Sigmoid colon (tissue), 7 donors: ENCODE measurements around the gene NPAS2. TPM values are rescaled to one million over a fixed set of nuclear protein-coding genes. Genes with fewer than 3 reads are reported as not detected.

Experiments used
- DNase-seq: peaks from one replicate; pipeline ENCODE4 v3.0.0-alpha.2; 2019
- H3K27ac ChIP-seq, 4 donors: fragments of 200-600 bp; sonication (generic); one replicate each; pipeline ENCODE4 v1.5.1; 2016 to 2019; ENCODE audit warnings: mild to moderate bottlenecking in 1 of 4
- H3K27me3 ChIP-seq, 3 donors: fragments of 200-600 bp; sonication (generic); one replicate each; pipeline ENCODE4 v1.5.1; 2019; ENCODE audit warnings: mild to moderate bottlenecking in 1 of 3
- H3K36me3 ChIP-seq, 4 donors: fragments of 200-600 bp; sonication (generic); one replicate each; pipeline ENCODE4 v1.5.1; 2016 to 2019
- H3K4me1 ChIP-seq, 4 donors: fragments of 200-600 bp; sonication (generic); one replicate each; pipeline ENCODE4 v1.5.1; 2017 to 2019
- H3K4me3 ChIP-seq, 4 donors: fragments of 200-600 bp; sonication (generic); one replicate each; pipeline ENCODE4 v1.5.1; 2017 to 2019; ENCODE audit warnings: mild to moderate bottlenecking in 2 of 4, moderate library complexity in 1 of 4
- H3K9me3 ChIP-seq, 4 donors: fragments of 200-600 bp in 3 of 4; sonication (generic) in 3 of 4; one replicate each; pipeline versions ENCODE4 v1.5.1 to v1.6.1; 2013 to 2019
- CTCF ChIP-seq, 4 experiments: fragments of 450-650 bp in 3 of 4; fragments of 200-600 bp in 1 of 4; IDR thresholded peaks; one replicate each; pipeline ENCODE4 v1.5.1; 2016 to 2019; ENCODE audit warnings: antibody characterized with exemption in 4 of 4, mild to moderate bottlenecking in 3 of 4, moderate library complexity in 2 of 4
- EP300 ChIP-seq, 4 donors: sonication (generic); formaldehyde crosslinking; IDR thresholded peaks; one replicate each; pipeline ENCODE4 v1.6.1; 2017; ENCODE audit warnings: antibody characterized with exemption in 4 of 4
- POLR2A ChIP-seq, 2 donors: fragments of 450-650 bp; IDR thresholded peaks; one replicate each; pipeline ENCODE4 v1.6.1; 2016; ENCODE audit warnings: antibody characterized with exemption in 2 of 2, mild to moderate bottlenecking in 2 of 2, moderate library complexity in 2 of 2
- POLR2AphosphoS5 ChIP-seq, 4 donors: sonication (generic); formaldehyde crosslinking; IDR thresholded peaks; one replicate each; pipeline ENCODE4 v1.6.1; 2017; ENCODE audit warnings: antibody characterized with exemption in 4 of 4
- WGBS, 2 donors: extraction: QIAGEN DNeasy Blood & Tissue Kit; methylation state at CpG; one replicate each; pipeline ENCODE4 v1.1.7; 2013; 5-methylcytosine and 5-hydroxymethylcytosine counted together
- intact Hi-C: fragments of 100-400 bp; cut with DNase I; formaldehyde crosslinking; loops from one replicate; pipeline ENCODE4 v1.15.1; 2023
- polyA plus RNA-seq, 3 donors: library from polyadenylated mRNA; stranded (reverse); fragments of 200-250 nt; gene quantifications; one replicate each; pipeline ENCODE4 v1.2.3, GENCODE V29; 2013
- total RNA-seq, 4 donors: library from RNA; depleted of rRNA; stranded (reverse); fragments of >200 nt; gene quantifications; one replicate each; pipeline ENCODE4 v1.1.0, GENCODE V29; 2016
- donor health status: healthy with polysubstance abuse.
- donor health status: Bipolar disorder and iron deficiency.
- donor health status: healthy.

The NPAS2 gene
- total RNA-seq (10 to 100 TPM; 14.2 to 23.8 (median 20.3) TPM), polyA plus RNA-seq (10 to 100 TPM; 23.2 to 53.9 (median 40.2) TPM)

- H3K4me1 ChIP-seq = peaks cover 0 to 43% (median 25%) of the 10 kb centered on the region in 4 donors
- H3K27me3 ChIP-seq = no peaks in the 10 kb centered on the region
- no peaks in the 10 kb centered on the region for H3K36me3 ChIP-seq
- H3K27ac ChIP-seq = peak within 1 kb of the TSS; percentile 88 to 98 (median 94)
- 1 to 2% methylated on average over 91 of the region's 91 CpGs for WGBS, 2 donors
- TF ChIP-seq EP300 (IDR thresholded peaks at IDR 0.05) (no peak), POLR2AphosphoS5 (IDR thresholded peaks at IDR 0.05) (peak in 3 of 4 donors; percentile 38 to 47 (median 47)), CTCF (IDR thresholded peaks at IDR 0.05) (no peak)
- H3K4me3 ChIP-seq = peak within 1 kb of the TSS; percentile 58 to 90 (median 76)
- peak; percentile 77 for DNase-seq
- intact Hi-C loops = loop anchor here (2.0 to 5.0 kb wide), 4 partner anchors 58 to 212 kb away; no protein-coding TSS in a partner anchor
- H3K9me3 ChIP-seq = no peaks in the 10 kb centered on the region
Observed at GRCh38 chr2:100819370-100820272, at the start of gene NPAS2. Gene NPAS2, plus strand, starts transcription at chr2:100820139. Its CDS starts 84,616 bp downstream, at chr2:100904755.

- no peak overlapping the region for H3K4me3 ChIP-seq
- TF ChIP-seq POLR2AphosphoS5 (IDR thresholded peaks at IDR 0.05) (no peak), POLR2A (IDR thresholded peaks at IDR 0.05) (no peak), CTCF (IDR thresholded peaks at IDR 0.05) (no peak), EP300 (IDR thresholded peaks at IDR 0.05) (no peak)
- DNase-seq = no peak
- H3K4me1 ChIP-seq = peaks cover 0 to 29% (median 24%) of the 10 kb centered on the region in 4 donors
- no peaks in the 10 kb centered on the region for H3K27me3 ChIP-seq
- WGBS, 2 donors = 51 to 83% methylated on average over 4 of the region's 4 CpGs
- no peaks in the 10 kb centered on the region for H3K9me3 ChIP-seq
- H3K36me3 ChIP-seq = no peaks in the 10 kb centered on the region
- intact Hi-C loops = no loop called here
- H3K27ac ChIP-seq = no peak overlapping the region
Observed at GRCh38 chr2:100771125-100771524, 48.8 kb upstream of the NPAS2 start.

- Histone ChIP-seq H3K4me1 (peaks cover 0 to 4% (median under 1%) of the 10 kb centered on the region in 4 donors), H3K36me3 (no peaks in the 10 kb centered on the region), H3K27me3 (no peaks in the 10 kb centered on the region), H3K27ac (no peak overlapping the region), H3K9me3 (no peaks in the 10 kb centered on the region), H3K4me3 (no peak overlapping the region)
- no peak for TF ChIP-seq POLR2A (IDR thresholded peaks at IDR 0.05)
- no peak for TF ChIP-seq CTCF (IDR thresholded peaks at IDR 0.05)
- intact Hi-C loops = no loop called here
- WGBS, 2 donors = 84 to 93% methylated on average over 4 of the region's 4 CpGs
- DNase-seq = no peak
Observed at GRCh38 chr2:100773538-100773937, 46.4 kb upstream of the NPAS2 start.

GRCh38 chr2:100776445-100776844 is 43.5 kb upstream of the NPAS2 start:
- no peak overlapping the region for H3K4me3 ChIP-seq
- intact Hi-C loops = no loop called here
- TF ChIP-seq CTCF (IDR thresholded peaks at IDR 0.05) = no peak
- no peak for TF ChIP-seq POLR2A (IDR thresholded peaks at IDR 0.05)
- no peak for TF ChIP-seq EP300 (IDR thresholded peaks at IDR 0.05)
- H3K27me3 ChIP-seq = no peaks in the 10 kb centered on the region
- no peaks in the 10 kb centered on the region for H3K9me3 ChIP-seq
- no peak for DNase-seq
- no peak overlapping the region for H3K27ac ChIP-seq
- no peaks in the 10 kb centered on the region for H3K36me3 ChIP-seq
- no peaks in the 10 kb centered on the region for H3K4me1 ChIP-seq
